G401 (cell line): ENCODE data around the gene F2RL3. TPM values are rescaled to one million over a fixed set of nuclear protein-coding genes. Genes with fewer than 3 reads are reported as not detected.
"Not testable (repeated sequence)": the region's sequence is repeated elsewhere in the genome, so short reads cannot be mapped to it uniquely, and the experiment has no call there.

ENCODE experiments used
- DNase-seq: peaks from one replicate; pipeline ENCODE4 v3.0.0-alpha.2; 2015; ENCODE audit warnings: low spot score
- in situ Hi-C: cut with HindIII; loops from 2 replicates; pipeline ENCODE4 v1.10.0; 2016; ENCODE audit warnings: low sequenced_read_pairs, mixed read lengths
- total RNA-seq: library from RNA; depleted of rRNA; stranded (reverse); fragments of >200 nt; shearing (Covaris generic); gene quantifications from 2 replicates; pipeline ENCODE4 v1.2.3, GENCODE V29; 2014

Gene F2RL3
- total RNA-seq, 1 experiment from 2014 or later: not detected

- no peak for DNase-seq
- in situ Hi-C loops: no loop called here
Observed at GRCh38 chr19:16914421-16914820, 25.6 kb downstream of the F2RL3 start.

GRCh38 chr19:16915135-16915534, 26.3 kb downstream of the F2RL3 start:
- in situ Hi-C loops: no loop called here
- no peak for DNase-seq

- in situ Hi-C loops: no loop called here
- no peak for DNase-seq
Observed at GRCh38 chr19:16915734-16916133, 26.9 kb downstream of the F2RL3 start.

GRCh38 chr19:16917401-16917800, 28.6 kb downstream of the F2RL3 start:
- in situ Hi-C loops: no loop called here

GRCh38 chr19:16919496-16919895, 30.7 kb downstream of the F2RL3 start:
- DNase-seq: no peak
- in situ Hi-C loops: no loop called here

More at GRCh38 chr19:16917401-16917800, 28.6 kb downstream of the F2RL3 start:
- no peak for DNase-seq

GRCh38 chr19:16920816-16921529, 32.2 kb downstream of the F2RL3 start:
- in situ Hi-C loops: no loop called here
- no peak for DNase-seq

GRCh38 chr19:16921766-16922591, 33.2 kb downstream of the F2RL3 start:
- DNase-seq: no peak
- in situ Hi-C loops: no loop called here

- DNase-seq: no peak
- in situ Hi-C loops: no loop called here
Observed at GRCh38 chr19:16922592-16922934, 33.8 kb downstream of the F2RL3 start.

- in situ Hi-C loops: no loop called here
- no peak for DNase-seq
Observed at GRCh38 chr19:16922949-16923348, 34.1 kb downstream of the F2RL3 start.

- in situ Hi-C loops: no loop called here
Observed at GRCh38 chr19:16927883-16928282, 39.1 kb downstream of the F2RL3 start.

GRCh38 chr19:16928351-16928750, 39.6 kb downstream of the F2RL3 start:
- in situ Hi-C loops: no loop called here
- DNase-seq: no peak

More at GRCh38 chr19:16927883-16928282, 39.1 kb downstream of the F2RL3 start:
- no peak for DNase-seq

- no peak for DNase-seq
- in situ Hi-C loops: no loop called here
Observed at GRCh38 chr19:16928916-16929315, 40.1 kb downstream of the F2RL3 start.

- in situ Hi-C loops: no loop called here
- DNase-seq: no peak
Observed at GRCh38 chr19:16930753-16931152, 42.0 kb downstream of the F2RL3 start.

GRCh38 chr19:16931306-16931705, 42.5 kb downstream of the F2RL3 start:
- in situ Hi-C loops: no loop called here
- no peak for DNase-seq

GRCh38 chr19:16934489-16934888, 45.7 kb downstream of the F2RL3 start:
- in situ Hi-C loops: no loop called here
- DNase-seq: no peak

GRCh38 chr19:16936901-16937300, 48.1 kb downstream of the F2RL3 start:
- DNase-seq: no peak
- in situ Hi-C loops: no loop called here

GRCh38 chr19:16937796-16938195, 49.0 kb downstream of the F2RL3 start:
- DNase-seq, in situ Hi-C loops: not testable (repeated sequence)

- in situ Hi-C loops: no loop called here
- no peak for DNase-seq
Observed at GRCh38 chr19:16938211-16938610, 49.4 kb downstream of the F2RL3 start.

- DNase-seq: not testable (repeated sequence)
Observed at GRCh38 chr19:16940063-16940462, 51.3 kb downstream of the F2RL3 start.

GRCh38 chr19:16940626-16941025, 51.8 kb downstream of the F2RL3 start:
- in situ Hi-C loops: no loop called here
- no peak for DNase-seq

More at GRCh38 chr19:16940063-16940462, 51.3 kb downstream of the F2RL3 start:
- in situ Hi-C loops: not testable (repeated sequence)
